Smooth muscle cell (in vitro differentiated cells): ENCODE results near the gene HERPUD1. TPM values are rescaled to one million over a fixed set of nuclear protein-coding genes. Genes with fewer than 3 reads are reported as not detected.

Source experiments
- DNase-seq: peaks from one replicate; lab custom pipeline; 2025; ENCODE audit not compliant: unreplicated experiment; lab: John Stamatoyannopoulos, UW
- H2AFZ ChIP-seq: fragments of 200-600 bp; sonication (generic); 2 replicates; pipeline ENCODE4 v1.6.0; 2016; ENCODE audit warnings: antibody characterized with exemption, low read depth, mild to moderate bottlenecking
- H3F3A ChIP-seq: fragments of 200-600 bp; sonication (generic); 2 replicates; pipeline ENCODE4 v1.6.0; 2017; ENCODE audit warnings: antibody characterized with exemption, low read depth
- H3K27ac ChIP-seq: fragments of 200-600 bp; sonication (generic); 2 replicates; pipeline ENCODE4 v1.5.1; 2016; ENCODE audit warnings: low read depth, mild to moderate bottlenecking
- H3K27me3 ChIP-seq: fragments of 200-600 bp; sonication (generic); 2 replicates; pipeline ENCODE4 v1.6.1; 2016; ENCODE audit warnings: low read depth, mild to moderate bottlenecking
- H3K36me3 ChIP-seq: fragments of 200-600 bp; sonication (generic); 2 replicates; pipeline ENCODE4 v1.5.1; 2016; ENCODE audit warnings: low read depth
- H3K4me1 ChIP-seq: fragments of 200-600 bp; sonication (generic); 2 replicates; pipeline ENCODE4 v1.5.1; 2016; ENCODE audit warnings: low read depth
- H3K4me2 ChIP-seq: fragments of 200-600 bp; sonication (generic); 2 replicates; pipeline ENCODE4 v1.6.0; 2016; ENCODE audit warnings: mild to moderate bottlenecking
- H3K4me3 ChIP-seq: fragments of 200-600 bp; sonication (generic); 2 replicates; pipeline ENCODE4 v1.5.1; 2016; ENCODE audit warnings: mild to moderate bottlenecking
- H3K79me2 ChIP-seq: fragments of 200-600 bp; sonication (generic); 2 replicates; pipeline ENCODE4 v1.6.0; 2016; ENCODE audit warnings: low read depth, mild to moderate bottlenecking
- H3K9ac ChIP-seq: fragments of 200-600 bp; sonication (generic); 2 replicates; pipeline ENCODE4 v1.6.0; 2016; ENCODE audit warnings: low read depth
- H3K9me3 ChIP-seq: fragments of 200-600 bp; sonication (generic); replicated peaks from 2 replicates; pipeline ENCODE4 v1.5.1; 2016; ENCODE audit warnings: low read depth
- H4K20me1 ChIP-seq: fragments of 200-600 bp; sonication (generic); 2 replicates; pipeline ENCODE4 v1.6.0; 2016; ENCODE audit warnings: low read depth
- CTCF ChIP-seq: fragments of 200-600 bp; sonication (generic); IDR thresholded peaks from 2 replicates; pipeline ENCODE4 v1.5.1; 2017; ENCODE audit warnings: borderline replicate concordance, mild to moderate bottlenecking, antibody characterized with exemption; ENCODE audit not compliant: insufficient read depth, poor library complexity, severe bottlenecking
- WGBS: methylation state at CpG from one replicate; pipeline ENCODE4 v1.1.7; 2016; ENCODE audit warnings: low lambda C conversion rate; 5-methylcytosine and 5-hydroxymethylcytosine counted together
- polyA plus RNA-seq: library from polyadenylated mRNA; unstranded; fragments of >200 nt; fragmentation: Nextera tagmentation; extraction: Ambion mirVana; gene quantifications from 2 replicates; pipeline ENCODE4 v1.2.1, GENCODE V29; 2016
- total RNA-seq: library from RNA; depleted of rRNA; stranded (reverse); fragments of >200 nt; gene quantifications from 2 replicates; pipeline ENCODE4 v1.2.3, GENCODE V29; 2014

The HERPUD1 gene
- total and polyA plus RNA-seq, 2 experiments from 2014 or later: 253 to 291 TPM

DNA sequence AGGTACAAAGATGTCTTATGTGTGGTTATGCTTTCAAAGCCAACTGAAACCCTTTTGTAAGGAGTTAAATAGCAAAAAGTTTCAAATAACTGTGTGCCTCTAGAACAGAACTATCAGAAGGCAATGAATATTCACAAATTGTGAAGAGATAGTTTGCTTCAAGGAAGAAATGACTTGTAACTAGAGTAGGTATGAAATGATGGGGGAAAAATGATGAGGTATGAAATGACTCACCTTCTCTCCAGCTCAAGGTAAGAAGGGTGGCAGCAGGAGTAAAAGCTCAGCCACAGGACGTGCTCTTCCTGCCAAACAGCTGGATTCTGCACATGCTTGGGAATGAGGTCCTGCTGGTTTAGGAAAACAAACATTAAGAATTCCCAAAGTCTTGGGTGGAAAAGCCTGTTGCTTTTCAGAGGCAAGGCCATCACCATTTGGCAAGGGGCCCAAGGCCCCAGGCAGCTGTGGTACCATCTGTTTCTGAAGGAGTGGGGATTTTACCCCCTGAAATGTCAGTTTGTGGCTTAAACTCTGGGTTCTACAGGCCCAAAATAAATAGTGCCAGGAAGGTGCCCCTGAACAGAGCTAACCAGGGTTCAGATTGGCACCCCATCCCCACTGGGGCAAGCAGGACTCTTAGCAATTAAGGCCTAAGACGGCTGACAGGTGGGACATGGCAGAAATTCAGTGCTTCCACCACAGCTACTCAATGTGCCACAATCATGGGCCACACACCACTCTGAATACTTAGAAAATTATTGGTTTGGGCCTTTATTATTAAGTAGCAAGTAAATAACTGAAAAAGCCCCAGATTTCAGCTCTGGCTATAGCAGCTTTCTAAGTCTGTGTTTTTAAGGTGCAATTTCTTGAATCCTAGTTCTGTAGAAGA is 13.3 kb downstream of the HERPUD1 start:
- H4K20me1 ChIP-seq: peaks cover 38% of the 10 kb centered on the region
- peak overlapping the region; percentile 40 for H3K27ac ChIP-seq

DNA sequence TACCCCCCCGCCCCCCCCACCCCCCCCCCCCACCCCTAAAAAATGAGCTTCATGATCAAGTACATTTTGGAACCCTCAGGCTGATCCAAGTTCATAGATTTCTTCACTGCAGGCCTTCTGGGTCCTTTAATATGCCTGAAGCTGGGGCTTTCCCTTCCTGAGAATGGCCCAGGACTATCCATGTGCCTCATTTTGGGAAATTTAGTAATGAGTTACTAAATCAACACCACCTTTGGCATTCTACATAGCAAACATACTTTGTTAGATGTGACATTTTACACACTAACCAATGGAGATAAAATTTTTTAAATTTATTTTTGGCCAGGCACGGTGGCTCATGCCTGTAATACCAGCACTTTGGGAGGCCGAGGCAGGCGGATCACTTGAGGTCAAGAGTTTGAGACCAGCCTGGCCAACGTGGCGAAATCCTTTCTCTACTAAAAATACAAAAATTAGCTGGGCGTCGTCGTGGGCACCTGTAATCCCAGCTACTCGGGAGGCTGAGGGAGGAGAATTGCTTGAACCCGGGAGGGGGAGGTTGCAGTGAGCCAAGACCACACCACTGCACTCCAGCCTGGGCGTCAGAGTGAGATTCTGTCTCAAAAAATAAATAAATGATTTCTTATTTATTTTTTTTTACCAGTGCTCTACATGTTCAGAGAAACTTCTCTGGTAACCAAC is 14.0 kb downstream of the HERPUD1 start:
- no peaks in the 10 kb centered on the region for H3K9me3 ChIP-seq
- H3K4me1 ChIP-seq: no peaks in the 10 kb centered on the region
- no peak for TF ChIP-seq CTCF
- WGBS: 89% methylated on average over 12 of the region's 12 CpGs
- no peak overlapping the region for H3K4me3 ChIP-seq
- no peak overlapping the region for H2AFZ ChIP-seq
- DNase-seq: no peak
- H3K36me3 ChIP-seq: peaks cover 20% of the 10 kb centered on the region
- H3K4me2 ChIP-seq: no peak overlapping the region
- H3K79me2 ChIP-seq: no peaks in the 10 kb centered on the region
- H3K9ac ChIP-seq: no peak overlapping the region
- peaks cover 30% of the 10 kb centered on the region for H4K20me1 ChIP-seq
- no peak overlapping the region for H3K27ac ChIP-seq
- H3K27me3 ChIP-seq: no peaks in the 10 kb centered on the region
- peaks cover 45% of the 10 kb centered on the region for H3F3A ChIP-seq

More for the DNA sequence above, 13.3 kb downstream of the HERPUD1 start:
- Histone ChIP-seq H3K9ac (no peak overlapping the region), H3F3A (peaks cover 45% of the 10 kb centered on the region), H3K79me2 (peaks cover 1% of the 10 kb centered on the region), H2AFZ (no peak overlapping the region), H3K27me3 (no peaks in the 10 kb centered on the region), H3K36me3 (peaks cover 20% of the 10 kb centered on the region), H3K4me2 (no peak overlapping the region), H3K4me3 (no peak overlapping the region), H3K9me3 (no peaks in the 10 kb centered on the region), H3K4me1 (no peaks in the 10 kb centered on the region)
- TF ChIP-seq CTCF: no peak
- WGBS: 80% methylated on average over 2 of the region's 2 CpGs
- DNase-seq: no peak

DNA sequence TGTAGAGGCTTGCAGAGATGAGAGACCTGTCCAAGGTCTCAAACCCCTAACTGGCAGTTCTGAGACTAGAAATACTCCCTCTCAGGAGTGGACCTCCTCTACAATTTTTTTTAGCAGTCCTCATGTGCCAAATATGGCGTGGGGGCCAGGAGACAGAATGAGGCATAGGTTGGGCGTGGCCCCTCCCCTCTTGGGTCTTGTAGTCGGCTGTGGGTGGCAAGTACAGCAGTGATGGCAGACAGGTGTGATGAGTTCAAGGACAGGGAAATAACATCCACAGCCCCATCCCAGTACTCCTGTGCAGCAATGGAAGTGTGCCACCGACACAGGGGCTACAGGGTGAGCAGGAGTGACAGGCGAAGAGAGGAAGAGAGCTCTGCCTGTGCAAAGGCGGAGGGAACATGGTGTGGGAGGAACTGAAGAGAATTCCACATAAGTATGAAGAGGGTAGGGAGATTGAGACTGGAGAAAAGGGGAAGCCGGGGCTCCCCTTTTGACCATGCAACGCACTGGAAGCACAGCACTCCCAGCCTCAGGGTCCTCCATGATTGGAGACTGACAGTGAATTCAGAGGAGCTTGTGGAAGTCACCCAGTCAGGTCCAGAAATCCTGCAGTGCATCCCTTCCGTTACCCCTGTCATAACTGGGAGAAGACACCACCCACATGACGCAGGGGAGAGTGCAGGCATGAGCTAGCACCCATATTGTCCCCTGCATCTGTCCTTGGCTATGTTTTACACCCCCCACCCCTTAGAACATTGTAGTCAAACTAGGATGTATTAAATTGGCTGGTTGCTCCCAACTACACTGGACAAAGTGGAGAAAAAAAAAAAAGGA is 15.0 kb downstream of the HERPUD1 start:
- no peak for TF ChIP-seq CTCF
- H3K4me2 ChIP-seq: no peak overlapping the region
- H3F3A ChIP-seq: peaks cover 41% of the 10 kb centered on the region
- no peaks in the 10 kb centered on the region for H3K27me3 ChIP-seq
- no peaks in the 10 kb centered on the region for H3K79me2 ChIP-seq
- no peak overlapping the region for H3K9ac ChIP-seq
- H3K36me3 ChIP-seq: peaks cover 20% of the 10 kb centered on the region
- no peak overlapping the region for H3K27ac ChIP-seq
- H3K9me3 ChIP-seq: no peaks in the 10 kb centered on the region
- peaks cover 20% of the 10 kb centered on the region for H4K20me1 ChIP-seq
- H3K4me1 ChIP-seq: no peaks in the 10 kb centered on the region
- no peak for DNase-seq
- H2AFZ ChIP-seq: no peak overlapping the region
- WGBS: 94% methylated on average over 10 of the region's 10 CpGs
- H3K4me3 ChIP-seq: no peak overlapping the region
